PC-9 (cell line): Measurements from ENCODE around the gene PLEKHA7. TPM values are rescaled to one million over a fixed set of nuclear protein-coding genes. Genes with fewer than 3 reads are reported as not detected.
A peak's percentile ranks its signal among the peaks of the same experiment; 100 is the strongest.

ENCODE experiments used
- BruUV-seq: library from RNA; stranded (reverse); fragments of 400-500 nt; replicated peaks from 2 replicates; lab custom pipeline; 2021; lab: Mats Ljungman, UMichigan
- CTCF ChIA-PET: fragments of 300-600 bp; sonication (Branson Sonifier 250); formaldehyde crosslinking; loops from one replicate; lab custom pipeline; 2022; ENCODE audit warnings: antibody characterized with exemption; lab: Charles Lee
- POLR2A ChIA-PET: fragments of 300-600 bp; sonication (Branson Sonifier 250); formaldehyde crosslinking; loops from one replicate; lab custom pipeline; 2022; ENCODE audit warnings: antibody characterized with exemption; ENCODE audit not compliant: unreplicated experiment; lab: Charles Lee
- DNase-seq, 2 experiments: peaks; one replicate each; pipeline versions ENCODE4 v3.0.0 to v3.0.0-alpha.2; 2015 to 2022; ENCODE audit warnings: mixed read lengths in 1 of 2
- H2AFZ ChIP-seq: fragments of 200-600 bp; sonication (generic); 2 replicates; pipeline ENCODE4 v1.8.1; 2017; ENCODE audit warnings: antibody characterized with exemption
- H3F3A ChIP-seq: fragments of 200-600 bp; sonication (generic); 2 replicates; pipeline ENCODE4 v1.8.1; 2017; ENCODE audit warnings: antibody characterized with exemption, mild to moderate bottlenecking, low read depth; ENCODE audit not compliant: insufficient read depth
- H3K27ac ChIP-seq: fragments of 200-600 bp; sonication (generic); 2 replicates; pipeline ENCODE4 v1.6.1; 2016; ENCODE audit warnings: mixed run types
- H3K27me3 ChIP-seq: fragments of 200-600 bp; sonication (generic); 2 replicates; pipeline ENCODE4 v1.6.1; 2016; ENCODE audit warnings: low read depth, mixed run types; ENCODE audit not compliant: insufficient read depth
- H3K36me3 ChIP-seq: fragments of 200-600 bp; sonication (generic); 2 replicates; pipeline ENCODE4 v1.6.1; 2016; ENCODE audit warnings: low read depth, mixed run types
- H3K4me1 ChIP-seq: fragments of 200-600 bp; sonication (generic); replicated peaks from 2 replicates; pipeline ENCODE4 v1.6.1; 2016; ENCODE audit warnings: mixed run types; ENCODE audit not compliant: insufficient read depth
- H3K4me2 ChIP-seq: fragments of 200-600 bp; sonication (generic); 2 replicates; pipeline ENCODE4 v1.6.1; 2017; ENCODE audit warnings: mixed run types
- H3K4me3 ChIP-seq: fragments of 200-600 bp; sonication (generic); 2 replicates; pipeline ENCODE4 v1.6.1; 2016; ENCODE audit warnings: mixed run types
- H3K79me2 ChIP-seq: fragments of 200-600 bp; sonication (generic); 2 replicates; pipeline ENCODE4 v1.6.1; 2017; ENCODE audit warnings: low read depth, mixed run types
- H3K9me2 ChIP-seq: fragments of 200-600 bp; sonication (generic); 2 replicates; pipeline ENCODE4 v1.8.1; 2017; ENCODE audit warnings: mild to moderate bottlenecking; ENCODE audit not compliant: insufficient read depth
- H3K9me3 ChIP-seq: fragments of 200-600 bp; sonication (generic); 2 replicates; pipeline ENCODE4 v1.8.1; 2016; ENCODE audit warnings: low read depth; ENCODE audit not compliant: insufficient read depth
- H4K20me1 ChIP-seq: fragments of 200-600 bp; sonication (generic); 2 replicates; pipeline ENCODE4 v1.8.1; 2017; ENCODE audit not compliant: insufficient read depth
- CTCF ChIP-seq: fragments of 200-600 bp; sonication (generic); conservative IDR thresholded peaks from 2 replicates; pipeline ENCODE4 v1.6.1; 2017; ENCODE audit warnings: mixed run types, antibody characterized with exemption, mild to moderate bottlenecking, moderate library complexity
- EZH2 ChIP-seq: fragments of 200-600 bp; sonication (generic); IDR thresholded peaks from 2 replicates; pipeline ENCODE4 v1.8.0; 2017; ENCODE audit warnings: antibody characterized with exemption, low read depth
- intact Hi-C: fragments of 100-400 bp; cut with micrococcal nuclease; formaldehyde crosslinking; loops from one replicate; pipeline ENCODE4 v1.10.0; 2022; ENCODE audit not compliant: unreplicated experiment
- total RNA-seq: library from RNA; stranded (reverse); gene quantifications from 2 replicates; pipeline ENCODE4 v1.2.3, GENCODE V29; 2021

Gene PLEKHA7
- total RNA-seq, 1 experiment from 2014 or later = 26.9 TPM

DNA sequence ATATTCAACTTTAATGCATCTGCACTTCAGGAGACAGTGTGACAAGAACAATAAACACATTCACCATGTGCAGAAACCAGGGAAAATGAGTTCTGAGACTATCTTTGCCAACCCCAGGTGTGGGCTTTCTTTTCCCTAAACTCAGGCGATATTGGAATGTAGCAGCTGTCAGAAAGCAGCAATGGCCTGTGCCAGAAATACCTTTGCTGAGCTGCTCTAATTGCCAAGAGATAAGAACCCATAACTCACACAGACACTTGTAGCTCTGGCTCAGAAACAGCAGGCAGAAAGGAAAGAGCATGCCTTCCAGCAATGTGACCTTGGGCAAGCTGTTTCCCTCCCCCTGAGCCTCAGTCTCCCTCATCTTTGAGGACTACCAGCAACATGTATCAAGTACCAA, 77.6 kb downstream of the PLEKHA7 start:
- Histone ChIP-seq H3K9me2 (no peaks in the 10 kb centered on the region), H3K4me1 (no peaks in the 10 kb centered on the region), H3K27ac (0 out of 2 replicates have a peak overlapping the region, but pooled peaks have one; percentile 7), H2AFZ (no peak overlapping the region), H3K9me3 (no peaks in the 10 kb centered on the region), H3K79me2 (peaks cover 13% of the 10 kb centered on the region; the same call in 1 of the 2 replicates), H3F3A (0 out of 2 replicates have a peak, but pooled peaks cover 3% of the 10 kb centered on the region), H3K4me2 (no peak overlapping the region), H3K4me3 (no peak overlapping the region), H4K20me1 (no peaks in the 10 kb centered on the region), H3K27me3 (no peaks in the 10 kb centered on the region), H3K36me3 (no peaks in the 10 kb centered on the region)
- no peak for DNase-seq
- TF ChIP-seq EZH2 (no peak), CTCF (no peak)
- ChIA-PET POLR2A (no interaction called here), CTCF (interaction anchor here (0.7 to 1.1 kb wide), 2 partner anchors 127 to 591 kb away, joined by 4 to 7 read pairs; no protein-coding TSS in a partner anchor)
- BruUV-seq = no TSS peak
- intact Hi-C loops = loop anchor here (2.0 to 5.0 kb wide), 2 partner anchors 114 to 126 kb away; no protein-coding TSS in a partner anchor

- H4K20me1 ChIP-seq = no peaks in the 10 kb centered on the region
- intact Hi-C loops = loop anchor here (2.0 to 5.0 kb wide), 2 partner anchors 113 to 127 kb away; no protein-coding TSS in a partner anchor
- no peaks in the 10 kb centered on the region for H3K36me3 ChIP-seq
- POLR2A ChIA-PET = no interaction called here
- CTCF ChIA-PET = interaction anchor here (1.1 kb wide), 1 partner anchor 128 kb away, joined by 4 read pairs; no protein-coding TSS in a partner anchor
- TF ChIP-seq EZH2 = no peak
- TF ChIP-seq CTCF = peak; percentile 72
- no peak overlapping the region for H3K4me3 ChIP-seq
- peaks cover 17% of the 10 kb centered on the region; the same call in 1 of the 2 replicates for H3K79me2 ChIP-seq
- H3F3A ChIP-seq = 0 out of 2 replicates have a peak, but pooled peaks cover 3% of the 10 kb centered on the region
- no peak overlapping the region for H3K27ac ChIP-seq
- BruUV-seq = no TSS peak
- H3K9me2 ChIP-seq = no peaks in the 10 kb centered on the region
- H3K27me3 ChIP-seq = no peaks in the 10 kb centered on the region
- H3K4me2 ChIP-seq = no peak overlapping the region
- no peak for DNase-seq
- H2AFZ ChIP-seq = no peak overlapping the region
- no peaks in the 10 kb centered on the region for H3K9me3 ChIP-seq
- no peaks in the 10 kb centered on the region for H3K4me1 ChIP-seq
Observed at GRCh38 chr11:16935518-16936302, 78.5 kb downstream of the PLEKHA7 start.

DNA sequence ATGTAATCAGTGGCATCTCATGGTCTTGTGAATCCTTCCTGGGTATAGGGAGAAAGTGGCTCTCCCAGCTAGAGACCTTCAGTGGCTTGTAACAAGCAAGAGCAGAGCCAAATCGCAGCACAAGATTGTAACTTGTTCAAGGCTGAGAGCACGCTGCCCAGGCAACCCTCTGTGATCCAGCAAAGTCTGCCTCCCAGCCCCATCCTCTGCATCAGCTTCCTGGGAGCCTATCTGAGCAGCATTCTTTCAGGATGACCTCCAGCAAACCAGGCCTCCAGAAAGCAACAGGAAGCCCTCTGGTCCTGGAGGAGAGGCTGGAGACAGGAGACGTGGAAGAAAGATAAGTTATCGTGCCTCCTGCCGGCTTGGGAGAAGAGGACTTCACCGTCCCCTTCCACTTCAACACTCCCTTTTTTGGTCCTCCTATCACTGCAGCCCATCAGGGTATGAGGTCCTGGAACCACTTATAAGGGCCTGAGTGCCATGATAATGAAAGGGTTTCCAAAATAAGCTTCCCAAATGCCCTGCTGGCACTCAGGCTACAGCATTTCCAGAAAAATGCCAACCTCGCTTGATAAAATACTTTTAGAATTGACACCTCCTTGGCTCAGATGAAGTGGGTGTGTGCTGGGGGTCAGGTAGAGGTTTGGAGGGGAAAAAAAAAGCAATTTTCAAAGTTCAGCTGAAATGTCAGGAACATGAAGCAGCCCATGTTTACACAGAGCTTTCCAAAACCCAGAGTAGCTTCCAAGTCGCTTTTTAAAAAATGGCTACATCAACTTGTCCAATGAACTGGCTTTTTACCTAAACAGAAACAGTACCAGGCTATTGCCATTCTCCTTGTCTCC, 80.2 kb downstream of the PLEKHA7 start:
- ChIA-PET POLR2A (no interaction called here), CTCF (interaction anchor here (0.6 kb wide), 1 partner anchor 144 kb away, joined by 5 read pairs; no protein-coding TSS in a partner anchor)
- no peaks in the 10 kb centered on the region for H3K9me2 ChIP-seq
- no peaks in the 10 kb centered on the region for H3K4me1 ChIP-seq
- no peak overlapping the region for H2AFZ ChIP-seq
- H3K27ac ChIP-seq = no peak overlapping the region
- no peaks in the 10 kb centered on the region for H3K27me3 ChIP-seq
- no peaks in the 10 kb centered on the region for H4K20me1 ChIP-seq
- no peak overlapping the region for H3K4me2 ChIP-seq
- peaks cover 23% of the 10 kb centered on the region for H3K79me2 ChIP-seq
- no TSS peak for BruUV-seq
- intact Hi-C loops = no loop called here
- TF ChIP-seq CTCF = no peak
- no peak for TF ChIP-seq EZH2
- no peak overlapping the region for H3K4me3 ChIP-seq
- no peaks in the 10 kb centered on the region for H3K9me3 ChIP-seq
- H3K36me3 ChIP-seq = no peaks in the 10 kb centered on the region
- H3F3A ChIP-seq = 0 out of 2 replicates have a peak, but pooled peaks cover 3% of the 10 kb centered on the region
- no peak for DNase-seq
